HepG2 (cell line): ENCODE data around the gene LAPTM4A. TPM values are rescaled to one million over a fixed set of nuclear protein-coding genes. Genes with fewer than 3 reads are reported as not detected.

Experiments used
- ATF7 ChIP-seq, 2 experiments: fragments of 450-650 bp in 1 of 2; sonication (generic) in 1 of 2; formaldehyde crosslinking in 1 of 2; IDR thresholded peaks; 2 replicates each; pipeline versions ENCODE4 v1.4.0 to v1.6.1; 2016 to 2020; ENCODE audit warnings: antibody characterized with exemption in 1 of 2, mild to moderate bottlenecking in 1 of 2, missing genetic modification reagents in 1 of 2
- CERS6 ChIP-seq: sonication (generic); formaldehyde crosslinking; IDR thresholded peaks from 2 replicates; pipeline ENCODE4 v1.5.0; 2020; ENCODE audit warnings: missing genetic modification reagents
- DRAP1 ChIP-seq: IDR thresholded peaks from 2 replicates; pipeline ENCODE4 v1.6.1; 2016; ENCODE audit warnings: missing genetic modification reagents, missing compliant biosample characterization
- GATAD2A ChIP-seq: IDR thresholded peaks from 2 replicates; pipeline ENCODE4 v1.6.1; 2016
- IRX3 ChIP-seq: sonication (generic); formaldehyde crosslinking; IDR thresholded peaks from 2 replicates; pipeline ENCODE4 v1.8.1; 2023; ENCODE audit warnings: mild to moderate bottlenecking, low read depth, missing genetic modification reagents, borderline replicate concordance
- KMT2A ChIP-seq: sonication (generic); formaldehyde crosslinking; IDR thresholded peaks from 2 replicates; pipeline ENCODE4 v1.4.0; 2020; ENCODE audit warnings: missing genetic modification reagents
- PCBP2 ChIP-seq: fragments of 200-400 bp; formaldehyde crosslinking; optimal IDR thresholded peaks from 2 replicates; pipeline ENCODE3; 2018; ENCODE audit warnings: low read length, low read depth; ENCODE audit not compliant: poor library complexity, severe bottlenecking
- PHF8 ChIP-seq: sonication (generic); formaldehyde crosslinking; IDR thresholded peaks from 2 replicates; pipeline ENCODE4 v1.5.0; 2020; ENCODE audit warnings: missing genetic modification reagents
- SNRNP70 ChIP-seq: fragments of 200-400 bp; formaldehyde crosslinking; IDR thresholded peaks from 2 replicates; pipeline ENCODE4 v1.6.1; 2017; ENCODE audit warnings: mild to moderate bottlenecking, low read depth, low read length, moderate library complexity
- SRF ChIP-seq: IDR thresholded peaks from 2 replicates; pipeline ENCODE4 v1.6.1; 2011; ENCODE audit warnings: mild to moderate bottlenecking, low read depth, low read length, moderate library complexity
- ZKSCAN8 ChIP-seq: IDR thresholded peaks from 2 replicates; pipeline ENCODE4 v1.6.1; 2016; ENCODE audit warnings: borderline replicate concordance, missing genetic modification reagents, missing compliant biosample characterization
- ZNF253 ChIP-seq: sonication (generic); formaldehyde crosslinking; IDR thresholded peaks from 2 replicates; pipeline ENCODE4 v1.8.0; 2022; ENCODE audit warnings: mild to moderate bottlenecking, missing genetic modification reagents, borderline replicate concordance
- ZNF263 ChIP-seq: sonication (generic); formaldehyde crosslinking; IDR thresholded peaks from 2 replicates; pipeline ENCODE4 v1.4.0; 2020; ENCODE audit warnings: missing genetic modification reagents
- ZNF329 ChIP-seq: sonication (generic); formaldehyde crosslinking; IDR thresholded peaks from 2 replicates; pipeline ENCODE4 v1.9.0; 2021; ENCODE audit warnings: low read depth, mild to moderate bottlenecking, missing genetic modification reagents
- ZNF407 ChIP-seq: sonication (generic); formaldehyde crosslinking; IDR thresholded peaks from one replicate; pipeline ENCODE4 v1.5.1; 2020; ENCODE audit warnings: mild to moderate bottlenecking, missing genetic modification reagents; ENCODE audit errors: not compliant biosample characterization
- ZNF747 ChIP-seq: sonication (generic); formaldehyde crosslinking; IDR thresholded peaks from 2 replicates; pipeline ENCODE4 v1.8.1; 2023; ENCODE audit warnings: missing genetic modification reagents, mild to moderate bottlenecking, borderline replicate concordance
- ZNF773 ChIP-seq: sonication (generic); formaldehyde crosslinking; IDR thresholded peaks from 2 replicates; pipeline ENCODE4 v1.4.0; 2020; ENCODE audit warnings: missing genetic modification reagents, borderline replicate concordance
- ZNF792 ChIP-seq: IDR thresholded peaks from 2 replicates; pipeline ENCODE4 v1.6.1; 2016
- ZSCAN20 ChIP-seq: sonication (generic); formaldehyde crosslinking; IDR thresholded peaks from 2 replicates; pipeline ENCODE4 v1.4.0; 2020; ENCODE audit warnings: missing genetic modification reagents, mild to moderate bottlenecking, borderline replicate concordance
- ZSCAN22 ChIP-seq: sonication (generic); formaldehyde crosslinking; IDR thresholded peaks from 2 replicates; pipeline ENCODE4 v1.4.0; 2020; ENCODE audit warnings: mild to moderate bottlenecking, missing genetic modification reagents
- polyA plus RNA-seq, 8 experiments: library from polyadenylated mRNA; depleted of rRNA in 3 of 8; stranded (reverse) in 7 of 8; unstranded in 1 of 8; fragments of >200 nt; fragmentation: Illumina TruSeq in 4 of 8; extraction: Trizol in 4 of 8; gene quantifications; 2 replicates each; pipeline versions ENCODE4 v1.2.1 to v1.2.3, GENCODE V29; 2011 to 2016; ENCODE audit warnings: low read depth in 4 of 8, missing spikeins in 1 of 8, mixed read lengths in 1 of 8; ENCODE audit not compliant: insufficient read depth in 1 of 8
- total RNA-seq, 5 experiments: library from RNA; depleted of rRNA; stranded (reverse); fragments of >200 nt; fragmentation: Illumina TruSeq; extraction: Trizol; gene quantifications; 2 replicates each; pipeline ENCODE4 v1.2.3, GENCODE V29; 2016; ENCODE audit warnings: low read depth in 1 of 5

Gene LAPTM4A
- total and polyA plus RNA-seq, 2 of the 13 experiments (the other 11 are each of a cell fraction or from before 2014, with no cell fraction given), result 116 to 558 TPM

GRCh38 chr2:19989667-19990415, 61.6 kb downstream of the LAPTM4A start, which contains the start of gene WDR35 (continued):
- TF ChIP-seq ZNF407 (CRISPR knock-in tag), result peak; percentile 96
- peak; percentile 90 for TF ChIP-seq ZNF792
- peak; percentile 98 for TF ChIP-seq KMT2A (CRISPR knock-in tag)
- no peak for TF ChIP-seq ATF7 (IDR thresholded peaks at IDR 0.05)
- 0 out of 2 replicates have a peak, but pooled peaks have one; percentile 19 for TF ChIP-seq ATF7 (CRISPR knock-in tag; IDR thresholded peaks at IDR 0.05)
- TF ChIP-seq SRF, result no peak
- TF ChIP-seq ZNF253 (CRISPR knock-in tag), result peak; percentile 92; the same call in 1 of the 2 replicates
- peak; percentile 96 for TF ChIP-seq ZNF747 (CRISPR knock-in tag)
- no peak for TF ChIP-seq ZNF773
- TF ChIP-seq ZKSCAN8 (CRISPR knock-in tag), result 0 out of 2 replicates have a peak, but pooled peaks have one; percentile 39
- 0 out of 2 replicates have a peak, but pooled peaks have one; percentile 8 for TF ChIP-seq ZSCAN22 (CRISPR knock-in tag)
- peak; percentile 87; the same call in 1 of the 2 replicates for TF ChIP-seq ZNF329 (CRISPR knock-in tag)
- TF ChIP-seq CERS6, result no peak
- TF ChIP-seq DRAP1 (CRISPR knock-in tag), result peak; percentile 83
- TF ChIP-seq PHF8 (CRISPR knock-in tag), result peak; percentile 85
- TF ChIP-seq ZSCAN20 (CRISPR knock-in tag), result peak; percentile 30; the same call in 1 of the 2 replicates
- TF ChIP-seq GATAD2A (CRISPR knock-in tag), result peak; percentile 62
- TF ChIP-seq SNRNP70, result no peak
- TF ChIP-seq PCBP2, result no peak
- peak; percentile 10; the same call in 1 of the 2 replicates for TF ChIP-seq ZNF263
- no peak; the same call in 1 of the 2 replicates for TF ChIP-seq IRX3 (CRISPR knock-in tag)
